Hindlimb muscle (tissue), 1 donor: ENCODE data around the gene ADGRG1. TPM values are rescaled to one million over a fixed set of nuclear protein-coding genes. Genes with fewer than 3 reads are reported as not detected.

ENCODE experiments used
- DNase-seq: peaks from one replicate; pipeline ENCODE4 v3.0.0-alpha.2; 2013
- polyA plus RNA-seq: library from polyadenylated mRNA; unstranded; fragments of 120-200 nt; gene quantifications from one replicate; pipeline ENCODE4 v1.2.1, GENCODE V29; 2013; ENCODE audit not compliant: insufficient read length

The ADGRG1 gene
- polyA plus RNA-seq, 1 donor, result 7.4 TPM

GRCh38 chr16:57606147-57606846 lies 22.1 kb upstream of the ADGRG1 start:
- DNase-seq, result no peak

GRCh38 chr16:57606847-57607501 lies 21.5 kb upstream of the ADGRG1 start:
- DNase-seq, result no peak

GRCh38 chr16:57607676-57608461 lies 20.6 kb upstream of the ADGRG1 start:
- DNase-seq, result no peak

- no peak for DNase-seq
Observed at GRCh38 chr16:57608462-57609113, 19.8 kb upstream of the ADGRG1 start.

- no peak for DNase-seq
Observed at GRCh38 chr16:57609541-57610401, 18.7 kb upstream of the ADGRG1 start.

GRCh38 chr16:57610611-57611010 lies 17.8 kb upstream of the ADGRG1 start:
- DNase-seq, result no peak

GRCh38 chr16:57611181-57611580 lies 17.2 kb upstream of the ADGRG1 start:
- DNase-seq, result no peak

GRCh38 chr16:57611706-57612105 lies 16.7 kb upstream of the ADGRG1 start:
- DNase-seq, result no peak

GRCh38 chr16:57612494-57612893 lies 15.9 kb upstream of the ADGRG1 start:
- no peak for DNase-seq

- DNase-seq, result no peak
Observed at GRCh38 chr16:57613514-57613913, 14.9 kb upstream of the ADGRG1 start.

GRCh38 chr16:57614536-57614935 lies 13.9 kb upstream of the ADGRG1 start:
- no peak for DNase-seq

GRCh38 chr16:57614944-57615343 lies 13.5 kb upstream of the ADGRG1 start:
- DNase-seq, result no peak

GRCh38 chr16:57615813-57616212 lies 12.6 kb upstream of the ADGRG1 start:
- no peak for DNase-seq

GRCh38 chr16:57616241-57616640 lies 12.2 kb upstream of the ADGRG1 start:
- DNase-seq, result no peak

GRCh38 chr16:57616876-57617275 lies 11.6 kb upstream of the ADGRG1 start:
- DNase-seq, result no peak

- DNase-seq, result no peak
Observed at GRCh38 chr16:57617604-57618111, 10.8 kb upstream of the ADGRG1 start.

- DNase-seq, result no peak
Observed at GRCh38 chr16:57618296-57619132, 9.9 kb upstream of the ADGRG1 start.

GRCh38 chr16:57619133-57619605 lies 9.3 kb upstream of the ADGRG1 start:
- no peak for DNase-seq

GRCh38 chr16:57619606-57620334 lies 8.7 kb upstream of the ADGRG1 start:
- no peak for DNase-seq
